GM18498 (cell line): ENCODE measurements around the gene ARIH2.
A peak's percentile ranks its signal among the peaks of the same experiment; 100 is the strongest.

ENCODE experiments used
- ATAC-seq: cut with Tn5 transposase; IDR thresholded peaks from one replicate; pipeline ENCODE4 v1.9.1; 2021; ENCODE audit warnings: mild to moderate bottlenecking, moderate library complexity; ENCODE audit not compliant: unreplicated experiment

The ARIH2 gene

GRCh38 chr3:48966876-48967361 is 48.3 kb downstream of the ARIH2 start:
- ATAC-seq: no peak

GRCh38 chr3:48970586-48970985 is 51.9 kb downstream of the ARIH2 start:
- no peak for ATAC-seq

GRCh38 chr3:48974076-48974864 is 55.6 kb downstream of the ARIH2 start:
- no peak for ATAC-seq

- no peak for ATAC-seq
Measured at GRCh38 chr3:48979451-48979850, 60.8 kb downstream of the ARIH2 start.

GRCh38 chr3:48980295-48980694 is 61.7 kb downstream of the ARIH2 start:
- ATAC-seq: no peak

GRCh38 chr3:48982016-48982415 is 63.4 kb downstream of the ARIH2 start:
- no peak for ATAC-seq

GRCh38 chr3:48982686-48983085 is 64.0 kb downstream of the ARIH2 start:
- ATAC-seq: no peak

GRCh38 chr3:48983096-48983495 is 64.5 kb downstream of the ARIH2 start:
- no peak for ATAC-seq

GRCh38 chr3:48984663-48985062 is 66.0 kb downstream of the ARIH2 start:
- no peak for ATAC-seq

GRCh38 chr3:48985831-48986376 is 67.3 kb downstream of the ARIH2 start:
- ATAC-seq: no peak

- ATAC-seq: no peak
Measured at GRCh38 chr3:48989126-48989795, 70.6 kb downstream of the ARIH2 start.

GRCh38 chr3:48989796-48990635 is 71.4 kb downstream of the ARIH2 start, which contains the start of gene P4HTM:
Gene P4HTM (plus strand): TSS chr3:48990241. CDS start chr3:48990257, 16 bp downstream.
- peak; percentile 70 for ATAC-seq

- no peak for ATAC-seq
Measured at GRCh38 chr3:48990636-48991469, 72.2 kb downstream of the ARIH2 start.

- no peak for ATAC-seq
Measured at GRCh38 chr3:48991851-48992545, 73.4 kb downstream of the ARIH2 start.

GRCh38 chr3:48993834-48994233 is 75.2 kb downstream of the ARIH2 start:
- no peak for ATAC-seq

GRCh38 chr3:48996640-48997039 is 78.0 kb downstream of the ARIH2 start:
- no peak for ATAC-seq

- ATAC-seq: no peak
Measured at GRCh38 chr3:48997102-48997635, 78.5 kb downstream of the ARIH2 start.

GRCh38 chr3:48997714-48998637 is 79.3 kb downstream of the ARIH2 start:
- no peak for ATAC-seq
